GM18508 (cell line): Measurements from ENCODE around the gene LCP2.

Experiments
- ATAC-seq: cut with Tn5 transposase; IDR thresholded peaks from one replicate; pipeline ENCODE4 v1.9.1; 2021; ENCODE audit warnings: moderate number of reproducible peaks; ENCODE audit not compliant: insufficient read depth, unreplicated experiment

LCP2 gene

DNA sequence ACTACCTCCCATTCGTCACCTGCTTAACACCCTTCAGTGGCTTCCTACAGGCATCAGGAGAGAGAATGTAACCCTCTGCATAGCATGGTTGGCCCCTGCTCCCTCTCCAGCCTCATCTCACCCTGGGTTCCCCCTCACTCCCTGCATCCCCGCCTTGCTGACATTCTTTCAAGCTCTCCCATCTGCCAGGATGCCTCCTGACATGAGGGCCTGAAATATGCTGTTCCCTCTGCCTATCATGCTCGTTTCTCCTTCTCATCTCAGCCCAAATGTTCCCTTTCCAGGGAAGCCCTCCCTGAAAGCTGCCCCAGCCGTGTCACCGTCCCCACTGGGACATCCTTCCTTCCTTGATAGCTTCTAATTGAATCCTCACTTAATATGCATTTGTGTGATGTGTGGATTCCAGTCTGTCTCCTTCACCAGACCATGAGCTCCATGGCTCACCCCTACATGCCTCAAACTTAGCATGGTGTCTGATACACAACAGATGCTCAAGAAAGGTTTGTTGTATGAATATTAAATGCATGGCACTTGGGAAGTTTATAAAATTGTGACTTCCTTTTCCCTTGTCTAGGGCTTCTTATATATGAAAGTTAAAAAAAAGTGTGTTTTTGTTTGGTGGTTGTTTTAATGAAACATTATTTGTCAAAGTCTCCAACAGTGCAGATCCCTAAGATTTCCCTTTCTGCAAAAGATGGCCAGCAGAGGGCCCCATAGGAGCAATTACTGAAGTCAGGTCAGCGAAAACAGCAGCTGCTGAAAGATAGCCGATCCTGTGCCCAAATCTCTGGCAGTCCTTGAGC, 72.0 kb downstream of the LCP2 start:
- ATAC-seq, result no peak

DNA sequence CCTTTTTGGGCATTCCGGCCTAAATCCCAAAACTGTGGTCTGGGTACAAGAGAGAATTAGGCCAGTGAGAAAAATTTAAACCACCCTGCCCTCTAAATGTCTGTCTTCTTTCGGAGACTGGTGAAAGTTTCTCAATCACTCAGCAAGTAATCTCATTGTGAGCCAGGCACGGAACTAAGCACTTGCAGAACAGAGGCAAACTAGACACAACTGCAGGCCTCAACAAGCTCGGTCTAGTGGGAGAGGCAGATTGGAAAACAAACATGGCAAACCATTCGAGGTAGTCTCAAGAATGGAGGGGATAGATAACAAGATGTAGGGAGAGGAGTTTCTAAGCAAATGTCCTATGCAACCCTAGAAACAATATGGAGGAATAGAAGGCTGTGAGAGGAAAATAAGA, 73.7 kb downstream of the LCP2 start:
- ATAC-seq, result no peak

DNA sequence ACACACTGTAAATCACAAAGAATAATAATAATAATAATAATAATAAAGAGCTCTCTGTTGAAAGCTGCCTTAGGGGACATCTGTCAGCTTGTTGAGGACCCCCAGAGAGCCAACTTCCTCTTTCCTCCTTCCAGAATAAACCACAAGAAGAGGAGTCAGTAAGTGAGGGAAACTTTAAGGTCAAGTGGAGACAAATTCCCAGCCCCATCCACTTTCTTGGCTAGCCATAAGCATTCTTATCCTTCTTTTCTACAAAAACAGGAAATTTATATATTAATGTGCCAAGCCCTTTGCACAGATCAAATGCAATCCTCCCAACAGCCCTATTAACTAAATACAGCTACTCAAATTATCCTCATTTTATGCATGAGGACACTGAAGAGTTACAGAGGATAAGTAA, 74.2 kb downstream of the LCP2 start:
- no peak for ATAC-seq

DNA sequence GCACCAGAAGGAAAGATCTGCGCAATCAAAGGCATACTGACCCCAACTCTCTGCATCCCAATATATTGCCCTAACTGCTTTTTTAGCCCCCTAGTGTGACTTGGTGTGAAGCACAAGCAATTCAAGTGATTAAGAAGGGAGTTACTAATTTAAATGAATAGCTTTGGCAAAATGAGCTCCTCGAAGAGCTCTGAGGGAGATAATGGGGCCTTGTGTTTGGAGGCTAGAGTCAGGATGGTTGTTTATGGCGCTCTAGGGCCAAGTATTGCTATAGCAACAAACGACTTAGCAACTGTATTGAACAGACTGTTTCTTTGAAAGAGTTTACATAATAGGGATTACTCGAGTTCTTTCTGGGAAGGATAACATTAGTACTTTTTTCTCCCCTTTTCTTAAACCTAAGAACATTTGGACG, 76.2 kb downstream of the LCP2 start:
- ATAC-seq, result no peak

DNA sequence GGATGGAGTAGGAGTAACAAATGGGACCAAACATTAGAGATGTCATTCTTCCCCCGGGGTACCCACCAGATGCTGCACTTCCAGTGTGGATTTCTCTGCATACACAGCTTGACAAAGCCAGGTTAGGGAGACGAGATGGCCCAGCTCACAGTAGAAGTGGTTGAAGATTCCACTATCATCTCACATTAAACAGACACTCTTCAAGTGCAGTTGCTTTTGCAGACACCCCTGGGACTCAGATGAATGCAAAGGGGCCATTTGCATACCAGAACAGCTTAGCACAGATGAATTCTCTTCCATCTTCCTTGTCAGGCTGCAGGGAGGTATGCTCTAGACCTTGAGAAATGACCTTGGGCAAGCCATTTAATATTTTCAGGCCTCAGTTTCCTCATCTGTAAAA, 77.4 kb downstream of the LCP2 start:
- no peak for ATAC-seq

DNA sequence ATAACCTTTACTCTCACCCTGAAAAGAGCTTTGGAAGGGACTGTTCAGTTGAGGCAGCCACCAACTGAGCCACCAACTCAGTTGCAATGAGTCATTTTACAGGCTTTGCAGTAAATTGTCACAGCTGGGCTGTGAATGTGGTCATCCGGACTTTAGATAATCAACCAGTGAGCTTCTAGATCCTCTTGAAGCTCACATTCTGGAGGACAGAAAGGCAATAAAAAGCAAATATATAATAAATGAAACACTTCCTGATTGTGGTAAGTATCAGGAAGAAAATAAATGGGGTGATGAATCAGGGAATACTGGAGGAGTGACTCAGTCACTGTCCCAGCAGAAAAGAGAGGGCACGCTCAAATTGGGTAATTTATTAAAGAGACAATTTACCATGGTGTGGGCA, 78.0 kb downstream of the LCP2 start:
- no peak for ATAC-seq

DNA sequence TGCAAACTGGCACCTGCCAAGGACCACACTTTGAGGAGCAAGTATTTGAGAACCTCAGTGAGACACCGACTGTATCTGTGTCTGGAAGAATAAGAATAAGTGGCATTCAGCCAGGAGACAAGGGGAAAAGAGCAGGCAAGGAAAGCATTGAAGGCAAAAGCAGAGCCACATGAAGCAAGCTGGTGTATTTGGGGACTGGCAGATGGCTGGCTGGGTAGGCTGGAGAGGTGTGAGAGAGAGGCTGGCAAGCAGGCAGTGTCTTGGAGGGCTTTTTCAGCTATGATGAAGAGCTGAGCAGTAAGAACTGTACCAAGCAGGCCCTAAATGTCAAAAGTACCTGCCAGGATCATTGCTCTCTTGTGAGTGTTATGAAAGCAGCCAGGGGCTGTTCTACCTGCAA, 78.9 kb downstream of the LCP2 start:
- no peak for ATAC-seq

DNA sequence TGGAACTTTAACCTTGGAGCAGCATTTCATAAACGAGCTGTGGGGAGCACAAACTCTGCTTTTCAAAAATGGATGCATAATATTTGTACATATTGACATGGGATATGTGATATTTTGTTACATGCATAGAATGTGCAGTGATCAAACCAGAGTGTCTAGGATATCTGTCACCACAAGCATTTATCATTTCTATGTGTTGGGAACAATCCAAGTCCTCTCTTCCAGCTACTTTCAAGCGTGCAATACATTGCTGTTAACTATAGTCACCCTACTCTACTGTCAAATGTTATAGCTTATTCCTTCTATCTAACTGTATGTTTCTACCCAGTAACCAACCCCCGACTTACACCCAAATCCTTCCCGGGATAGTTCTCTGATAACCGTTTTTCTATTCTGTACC, 79.7 kb downstream of the LCP2 start:
- ATAC-seq, result no peak

DNA sequence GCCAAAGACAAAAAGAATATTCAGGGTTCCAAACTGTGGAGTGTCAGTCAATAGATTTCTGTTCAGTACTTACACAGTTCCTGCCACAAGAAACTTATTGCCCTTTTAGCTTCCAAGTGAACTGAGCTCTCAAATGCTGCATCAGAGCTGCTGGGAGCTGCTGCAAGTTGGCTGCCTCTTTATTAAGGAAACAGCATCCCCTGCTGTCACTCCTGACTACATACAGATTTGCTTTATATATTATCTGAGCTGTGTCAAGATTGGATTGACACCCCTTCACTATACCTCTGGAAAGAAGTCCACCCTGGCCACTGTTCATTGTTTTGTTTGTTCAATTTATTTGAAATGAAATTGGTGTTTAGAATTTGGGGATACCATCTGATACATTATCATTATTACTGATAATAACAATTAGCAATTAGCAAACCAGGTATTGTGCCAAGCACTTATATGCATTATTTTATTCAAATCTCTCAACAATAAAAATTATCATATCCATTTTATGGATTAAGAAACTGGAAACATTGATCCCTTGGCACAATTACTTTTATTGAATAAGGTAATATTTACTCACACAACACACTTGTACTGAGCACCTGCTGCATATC, 81.2 kb downstream of the LCP2 start:
- ATAC-seq, result no peak

DNA sequence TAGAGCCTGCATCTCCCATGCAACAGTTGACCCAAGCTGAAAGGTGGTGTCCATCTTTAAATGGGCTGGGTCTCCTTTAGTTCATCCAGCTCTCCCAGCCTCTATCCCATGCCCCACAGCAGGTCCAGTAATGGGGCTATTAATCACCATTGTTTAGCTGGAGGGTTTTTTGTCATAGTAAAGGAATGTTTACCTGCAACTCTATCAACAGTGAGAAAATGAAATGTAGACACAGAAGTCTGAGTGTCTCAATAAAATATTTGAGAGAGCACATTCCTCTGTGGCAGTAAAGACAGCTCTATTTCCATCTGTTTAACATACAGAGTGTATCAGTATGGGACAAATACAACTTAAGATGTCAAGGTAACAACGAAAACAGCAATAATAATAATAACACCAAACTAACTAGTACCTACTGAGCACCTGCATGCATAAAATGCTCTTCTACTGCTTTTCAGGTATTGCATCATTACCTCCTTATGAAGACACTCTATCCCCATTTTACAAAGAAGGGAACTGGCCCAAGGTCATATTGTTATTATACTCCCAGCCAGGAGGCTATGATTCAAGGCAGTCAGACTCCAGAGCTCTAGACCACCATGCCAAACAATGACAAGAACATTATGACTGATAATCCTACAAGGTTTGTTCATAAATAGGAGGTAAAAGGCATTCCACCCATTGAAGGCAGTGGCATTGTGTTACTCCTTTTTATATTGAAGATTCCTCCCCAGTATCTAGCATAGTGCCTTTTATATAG, 85.8 kb downstream of the LCP2 start:
- no peak for ATAC-seq

DNA sequence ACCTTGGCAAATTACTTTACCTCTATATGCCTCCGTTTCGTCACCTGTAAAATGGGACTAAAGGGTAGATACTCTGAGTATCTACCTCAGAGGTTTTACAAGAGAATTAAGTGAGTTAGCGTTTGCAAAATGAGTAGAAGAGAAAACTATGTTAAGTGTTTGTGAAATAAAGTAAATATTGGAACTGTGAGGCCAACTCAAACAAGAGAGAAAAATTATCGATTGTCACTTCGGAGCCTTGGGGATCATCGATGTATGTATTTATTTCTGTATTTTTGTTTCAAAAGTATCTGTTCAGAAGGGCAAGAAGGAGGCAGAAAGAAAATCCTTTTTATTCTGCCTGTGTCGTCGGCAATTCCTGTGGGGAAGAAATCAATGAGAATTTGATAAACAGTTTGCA, 90.6 kb downstream of the LCP2 start:
- ATAC-seq, result no peak

DNA sequence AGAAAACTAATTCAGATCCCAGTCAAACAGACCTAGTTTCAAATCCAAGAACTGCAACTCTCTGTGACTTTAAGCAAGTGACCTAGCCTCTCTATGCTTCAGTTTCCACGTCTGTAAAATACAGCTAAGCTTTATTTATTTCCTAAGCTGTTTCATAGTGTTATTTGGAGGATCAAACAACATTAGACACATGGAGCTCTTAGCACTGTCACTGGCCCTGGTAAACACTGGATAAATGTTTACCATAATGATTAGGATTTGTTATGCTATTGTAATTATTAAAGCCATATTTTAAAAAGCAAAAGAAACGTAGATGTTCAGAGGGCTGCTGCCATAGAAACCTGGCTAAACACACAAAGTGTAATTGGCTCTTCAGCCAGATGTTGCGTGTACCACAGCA, 91.4 kb downstream of the LCP2 start:
- ATAC-seq, result no peak

DNA sequence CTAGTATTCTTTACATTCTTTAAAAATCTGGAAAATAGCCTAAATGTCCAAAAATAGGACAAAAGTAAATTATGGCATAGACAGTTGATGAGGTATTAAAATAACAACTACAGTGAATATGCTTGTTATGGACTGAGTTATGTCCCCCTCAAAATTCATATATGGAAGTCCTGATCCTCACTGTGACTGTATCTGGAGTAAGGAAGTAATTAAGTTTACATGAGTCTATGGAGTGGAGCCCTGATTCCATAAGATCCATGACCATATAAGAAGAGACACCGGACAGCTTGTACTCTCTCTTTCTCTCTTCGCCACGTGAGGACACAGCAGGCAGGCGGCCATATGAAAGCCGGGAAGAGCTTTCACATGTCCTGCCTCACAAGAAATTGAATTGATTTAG, 93.4 kb downstream of the LCP2 start:
- ATAC-seq, result no peak

DNA sequence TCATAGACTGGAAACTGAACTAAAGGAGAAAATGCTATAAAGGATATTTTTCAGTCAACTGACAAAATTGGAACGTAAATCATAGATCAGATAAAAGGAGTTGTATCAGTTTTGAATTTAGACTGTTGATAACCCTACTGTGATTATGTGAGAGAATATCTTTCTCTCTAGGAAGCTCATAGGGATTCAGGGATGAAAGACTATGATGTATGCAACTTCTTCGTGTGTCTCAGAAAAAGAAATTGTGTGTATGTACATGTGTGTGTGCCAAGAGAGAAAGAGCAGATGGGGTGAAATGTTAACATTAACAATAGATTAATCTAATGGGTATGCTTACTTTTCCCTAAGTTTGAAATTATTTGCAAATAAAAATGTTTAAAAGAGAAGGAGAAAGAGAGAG, 95.5 kb downstream of the LCP2 start:
- ATAC-seq, result no peak

DNA sequence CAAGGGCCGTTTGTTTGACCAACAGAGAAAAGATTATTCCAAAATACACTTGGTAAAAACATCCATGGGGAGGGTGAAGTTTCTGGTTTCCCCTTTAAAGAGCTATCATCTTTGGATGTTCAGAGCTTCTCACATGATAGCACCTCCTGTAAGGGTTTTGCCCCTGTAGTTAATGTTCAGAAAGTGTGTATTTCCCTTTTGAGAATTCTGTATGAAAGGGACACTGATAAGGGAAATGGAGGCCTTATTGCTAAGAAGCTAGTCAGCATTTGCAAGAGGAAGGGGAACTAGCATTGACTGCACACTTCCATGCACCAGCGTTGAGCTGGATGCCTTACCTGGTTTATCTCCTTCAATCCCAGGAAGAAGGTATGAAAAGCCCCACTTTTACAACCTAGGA, 96.3 kb downstream of the LCP2 start:
- ATAC-seq, result no peak

DNA sequence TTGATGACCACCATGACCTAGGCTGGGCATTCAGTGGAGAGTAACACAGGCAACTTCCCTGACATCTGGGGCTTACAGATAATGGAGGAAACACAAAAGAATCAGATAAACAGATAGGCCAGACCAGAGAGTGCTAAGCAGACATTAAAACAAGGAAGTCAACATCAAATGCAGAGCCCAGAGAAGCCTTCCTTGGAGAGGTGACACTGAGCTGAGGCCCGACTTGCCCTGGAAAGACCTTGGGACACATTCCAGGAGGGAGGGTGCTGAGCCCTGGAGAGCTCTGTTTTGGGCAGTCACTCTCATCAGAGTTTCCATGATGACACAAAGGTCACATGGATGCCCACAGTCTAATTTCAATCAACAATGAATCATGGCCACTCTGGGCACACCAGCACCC, 96.7 kb downstream of the LCP2 start:
- ATAC-seq, result no peak
